ENCODE data around the gene CFL2. TPM values are rescaled to one million over a fixed set of nuclear protein-coding genes. Genes with fewer than 3 reads are reported as not detected.
"Not testable (repeated sequence)": the region's sequence is repeated elsewhere in the genome, so short reads cannot be mapped to it uniquely, and the experiment has no call there.

The CFL2 gene
- polyA plus RNA-seq (ENCODE audit: insufficient read length in 4 of 4), result 10 to 100 TPM; 54.9 to 73.9 (median 64.9) TPM

DNA sequence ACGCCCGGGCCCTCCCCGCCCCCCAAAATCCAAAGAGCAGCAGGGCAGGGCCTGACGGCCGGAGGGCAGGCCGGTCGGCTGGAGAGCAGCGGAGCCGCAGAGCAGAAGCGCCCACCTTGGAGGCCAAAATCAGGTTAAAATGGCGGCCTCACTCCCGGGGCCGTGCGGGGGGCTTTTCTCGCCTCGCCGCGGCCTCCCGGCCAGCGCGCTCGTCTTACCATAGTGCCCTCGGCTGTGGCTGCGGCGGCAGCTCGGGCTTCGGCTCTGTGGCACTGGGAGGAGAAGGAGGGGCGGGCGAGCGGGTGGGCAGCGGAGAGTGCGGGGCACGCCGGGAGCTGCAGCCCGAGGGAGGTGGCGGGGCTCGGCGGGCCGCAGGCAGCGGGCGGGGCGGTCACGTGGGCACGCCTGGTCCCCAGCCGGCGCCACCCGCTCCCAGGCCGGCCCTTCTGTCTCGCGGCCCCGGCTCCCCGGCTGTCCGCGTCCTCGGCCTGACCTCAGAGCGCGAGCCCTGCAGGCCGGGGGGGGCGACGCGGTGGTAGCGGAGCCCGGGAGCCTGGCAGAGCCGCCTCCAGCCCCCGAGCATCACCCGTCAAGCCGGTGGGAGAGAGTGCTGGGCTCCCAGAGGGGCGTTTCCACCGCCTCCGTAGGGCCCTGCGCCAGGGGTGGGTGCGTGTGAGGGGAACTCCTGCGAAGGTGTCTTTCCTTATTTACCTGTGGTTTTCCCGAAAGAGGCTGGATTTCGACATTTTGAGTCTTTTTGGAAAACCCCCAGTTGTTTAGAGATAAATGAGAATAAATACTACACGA is at the start of gene CFL2:
TSS of gene CFL2 (minus strand) at position 274 of the 807 bp plus-strand sequence. CDS start at position 221, 53 bp downstream.
- peak in 2 of 4 donors; percentile 52 to 65 for DNase-seq (ENCODE audit: low read depth in 4 of 4, low spot score in 2 of 4)

DNA sequence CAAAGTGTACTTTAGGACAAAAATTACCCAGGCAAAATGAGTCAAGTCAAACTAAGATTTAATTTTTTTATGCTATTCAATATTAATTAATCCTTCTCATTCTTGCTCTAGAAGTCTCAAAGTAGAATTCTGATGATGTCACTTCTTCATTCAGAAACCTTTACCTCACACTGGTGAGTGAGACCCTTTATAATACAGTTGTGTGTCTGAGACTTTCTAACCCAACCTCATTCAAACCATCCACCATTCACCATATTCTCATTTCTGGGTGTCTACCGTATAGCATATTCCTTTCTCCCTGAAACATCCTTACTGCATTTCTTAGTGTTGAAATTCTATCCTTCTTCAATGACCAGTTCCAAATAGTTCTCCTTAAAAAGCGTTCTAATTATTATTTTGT is 40.8 kb upstream of the CFL2 start:
- no peak for DNase-seq (ENCODE audit: low read depth in 4 of 4, low spot score in 2 of 4)

DNA sequence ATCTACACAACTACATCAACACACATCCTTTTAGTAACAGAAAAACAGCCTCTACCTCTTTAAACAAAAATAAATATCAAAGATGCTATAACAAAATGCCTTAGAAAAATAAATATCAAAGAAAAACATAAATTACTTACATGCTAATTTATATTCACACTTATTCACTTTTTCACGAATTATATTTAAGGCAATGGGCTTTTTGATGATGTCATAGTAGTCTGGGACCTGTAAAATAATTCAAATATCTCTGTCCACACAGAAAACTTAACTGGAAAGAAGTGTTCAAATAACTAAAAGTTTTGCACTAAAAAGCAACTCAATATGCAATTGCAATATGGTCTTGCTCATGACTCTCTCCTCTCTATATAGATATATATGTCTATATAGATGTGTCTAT is 40.3 kb upstream of the CFL2 start:
- no peak for DNase-seq (ENCODE audit: low read depth in 4 of 4, low spot score in 2 of 4)

DNA sequence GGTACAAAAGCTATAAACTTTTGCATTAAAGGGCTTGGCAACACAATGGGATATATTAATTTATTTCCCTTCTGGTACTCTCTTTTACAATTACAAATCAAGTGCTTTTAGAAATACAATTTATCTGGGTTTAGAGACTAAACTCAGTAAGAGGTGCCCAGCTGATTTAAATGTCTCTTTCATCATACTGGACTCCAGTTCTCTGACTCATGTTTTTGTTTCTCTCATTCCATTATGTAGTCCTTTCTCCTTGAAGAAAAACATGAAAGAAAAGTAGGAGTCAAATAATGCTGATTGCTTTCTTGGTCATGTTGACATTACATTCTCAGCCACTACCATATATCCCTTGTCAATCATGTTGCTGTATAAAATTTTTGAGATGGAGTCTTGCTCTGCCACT is 36.3 kb upstream of the CFL2 start:
- no peak for DNase-seq (ENCODE audit: low read depth in 4 of 4, low spot score in 2 of 4)

DNA sequence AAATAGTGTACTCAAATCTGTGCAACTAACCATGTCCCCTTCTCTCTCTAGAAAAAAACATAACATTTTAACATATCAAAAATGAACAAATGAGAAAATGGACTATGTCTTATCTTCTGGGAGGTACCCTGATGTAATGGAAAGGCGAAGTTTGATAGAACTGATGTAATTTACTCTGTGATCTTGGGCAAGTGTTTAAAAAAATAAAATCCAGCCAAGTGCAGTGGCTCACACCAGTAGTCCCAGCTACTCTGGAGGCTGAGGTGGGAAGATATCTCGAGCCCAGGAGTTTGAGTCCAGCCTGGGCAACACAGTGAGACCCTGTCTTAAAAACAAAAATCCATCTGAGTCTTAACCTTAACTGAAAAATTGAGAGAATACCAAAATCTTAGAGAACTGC is 35.8 kb upstream of the CFL2 start:
- no peak for DNase-seq (ENCODE audit: low read depth in 4 of 4, low spot score in 2 of 4)

DNA sequence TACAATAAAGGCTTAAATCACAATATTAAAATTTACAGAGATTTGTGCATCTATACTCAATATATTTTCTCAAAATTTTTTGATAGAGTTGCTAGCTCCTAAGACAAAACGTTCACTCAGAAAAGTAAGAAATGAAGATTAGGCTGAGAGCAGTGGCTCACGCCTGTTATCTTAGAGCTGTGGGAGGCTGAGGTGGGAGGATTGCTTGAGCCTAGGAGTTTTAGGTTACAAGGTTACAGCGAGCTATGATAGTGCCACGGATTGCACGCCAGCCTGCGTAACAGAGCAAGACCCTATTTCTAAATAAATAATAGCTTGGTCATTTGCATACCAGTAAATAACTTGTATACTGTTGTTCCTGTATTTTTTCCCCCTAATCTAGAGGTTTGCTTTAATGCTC is 35.0 kb upstream of the CFL2 start:
- DNase-seq (ENCODE audit: low read depth in 4 of 4, low spot score in 2 of 4), result no peak

DNA sequence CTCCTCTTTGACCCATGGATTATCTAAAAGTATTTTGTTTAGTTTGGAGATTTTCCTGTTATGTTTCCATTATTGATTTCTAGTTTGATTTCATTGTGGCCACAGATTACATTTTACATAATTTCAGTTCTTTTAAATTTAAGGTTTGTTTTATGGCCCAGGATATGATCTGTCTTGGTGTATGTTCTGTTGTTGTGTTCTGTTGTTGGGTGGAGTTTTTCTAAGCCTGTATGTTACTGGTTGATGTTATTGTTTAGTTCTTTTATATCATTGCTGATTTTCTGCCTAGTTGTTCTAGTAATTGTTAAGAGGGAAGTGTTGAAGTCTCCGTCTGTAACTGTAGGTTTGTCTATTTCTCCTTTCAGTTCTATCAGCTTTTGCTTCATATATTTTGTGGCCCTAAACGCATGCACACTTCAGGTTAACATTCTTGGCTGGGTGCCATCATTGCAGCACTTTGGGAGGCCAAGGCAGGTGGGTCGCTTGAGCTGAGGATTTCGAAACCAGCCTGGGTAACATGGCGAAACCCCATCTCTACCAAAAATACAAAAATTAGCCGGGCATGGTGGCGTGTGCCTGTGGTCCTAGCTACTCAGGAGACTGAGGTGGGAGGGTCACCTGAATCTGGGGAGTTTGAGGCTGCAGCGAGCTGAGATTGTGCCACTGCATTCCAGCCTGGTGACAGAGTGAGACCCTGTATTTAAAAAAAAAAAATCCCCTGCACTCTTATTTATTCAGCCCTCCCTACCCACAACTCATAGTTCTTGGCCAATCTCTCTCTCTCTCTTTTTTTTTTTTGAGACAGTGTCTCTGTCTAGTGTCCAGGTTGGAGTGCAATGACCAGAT is 28.1 kb upstream of the CFL2 start:
- no peak for DNase-seq (ENCODE audit: low read depth in 4 of 4, low spot score in 2 of 4)

DNA sequence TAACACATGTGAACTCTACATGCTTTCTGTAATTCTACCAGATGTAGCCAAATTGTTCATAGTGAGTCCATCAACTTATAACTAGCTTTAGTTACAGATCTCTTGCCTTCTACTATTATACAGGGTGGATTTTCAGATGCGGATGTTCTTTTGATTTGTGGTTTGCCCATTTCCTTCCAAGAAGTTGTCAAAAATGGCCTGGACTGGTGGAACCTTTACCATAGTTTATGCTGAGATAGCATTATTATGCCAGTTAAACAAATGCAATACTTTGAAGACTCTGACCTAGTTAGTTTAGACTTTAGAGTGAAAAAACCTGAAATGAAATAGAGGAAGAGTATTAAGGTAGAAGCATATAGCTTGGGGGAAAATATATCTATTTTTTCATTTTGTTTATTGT is 27.4 kb upstream of the CFL2 start:
- DNase-seq (ENCODE audit: low read depth in 4 of 4, low spot score in 2 of 4), result no peak

DNA sequence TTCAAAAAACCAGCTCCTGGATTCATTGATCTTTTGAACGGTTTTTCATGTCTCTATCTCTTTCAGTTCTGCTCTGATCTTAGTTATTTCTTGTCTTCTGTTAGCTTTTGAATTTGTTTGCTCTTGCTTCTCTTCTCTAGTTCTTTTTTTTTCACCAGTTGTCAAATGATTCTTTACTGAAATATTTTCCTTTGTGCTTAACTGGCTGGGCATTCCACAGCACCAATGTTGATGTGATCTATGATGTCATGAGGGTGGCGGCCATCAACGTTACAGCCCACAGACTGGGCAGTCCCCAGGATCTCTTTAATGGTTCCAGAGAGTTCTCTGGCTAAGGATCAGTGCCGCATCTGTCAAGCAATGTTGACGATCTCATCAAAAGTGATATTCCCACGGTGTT is 25.7 kb upstream of the CFL2 start:
- not testable (repeated sequence) for DNase-seq (ENCODE audit: low read depth in 4 of 4, low spot score in 2 of 4)

DNA sequence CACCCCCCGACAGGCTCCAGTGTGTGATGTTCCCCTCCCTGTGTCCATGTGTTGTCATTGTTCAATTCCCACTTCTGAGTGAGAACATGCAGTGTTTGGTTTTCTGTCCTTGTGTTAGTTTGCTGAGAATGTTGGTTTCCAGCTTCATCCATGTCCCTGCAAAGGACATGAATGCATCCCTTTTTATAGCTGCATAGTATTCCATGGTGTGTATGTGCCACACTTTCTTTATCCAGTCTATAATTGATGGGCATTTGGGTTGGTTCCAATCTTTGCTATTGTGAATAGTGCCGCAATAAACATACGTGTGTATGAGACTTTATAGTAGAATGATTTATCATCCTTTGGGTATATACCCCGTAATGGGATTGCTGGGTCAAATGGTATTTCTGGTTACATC is 22.7 kb upstream of the CFL2 start:
- not testable (repeated sequence) for DNase-seq (ENCODE audit: low read depth in 4 of 4, low spot score in 2 of 4)

DNA sequence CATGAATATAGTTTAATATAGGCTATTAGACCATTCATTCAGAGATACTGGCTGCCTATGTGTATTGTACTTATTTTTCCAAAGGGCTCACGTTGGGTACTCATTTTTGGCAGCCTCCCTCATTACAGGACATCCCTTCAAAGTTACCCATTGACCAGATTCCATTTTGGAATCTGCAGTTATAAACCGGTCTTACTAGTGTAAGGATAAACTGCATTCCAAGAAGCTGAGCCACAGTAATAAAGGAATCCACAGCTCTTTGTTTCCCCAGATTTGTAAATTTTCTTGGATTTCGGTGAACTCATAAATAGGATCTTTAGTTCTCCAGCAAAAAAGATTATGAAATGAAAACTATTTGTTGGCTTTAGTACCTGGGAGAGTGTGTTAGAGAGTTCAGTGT is 18.9 kb upstream of the CFL2 start:
- no peak for DNase-seq (ENCODE audit: low read depth in 4 of 4, low spot score in 2 of 4)

DNA sequence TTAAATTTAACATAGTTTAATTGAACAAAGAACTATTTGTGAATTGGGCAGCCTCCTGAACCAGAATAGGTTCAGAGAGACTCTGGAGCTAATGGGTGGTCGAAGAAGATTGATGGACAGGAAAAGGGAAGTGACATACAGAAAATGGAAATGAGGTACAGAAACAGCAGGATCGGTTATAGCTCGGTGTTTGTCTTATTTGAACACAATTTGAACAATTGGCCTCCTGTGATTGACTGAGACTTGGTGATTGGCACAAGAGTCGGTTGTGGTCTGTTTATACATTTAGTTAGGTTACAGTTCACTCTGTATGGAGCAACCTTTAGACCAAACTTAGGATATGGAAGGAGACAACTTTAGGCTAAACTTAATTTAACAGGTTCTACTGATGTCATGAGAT is 18.4 kb upstream of the CFL2 start:
- DNase-seq (ENCODE audit: low read depth in 4 of 4, low spot score in 2 of 4), result no peak

DNA sequence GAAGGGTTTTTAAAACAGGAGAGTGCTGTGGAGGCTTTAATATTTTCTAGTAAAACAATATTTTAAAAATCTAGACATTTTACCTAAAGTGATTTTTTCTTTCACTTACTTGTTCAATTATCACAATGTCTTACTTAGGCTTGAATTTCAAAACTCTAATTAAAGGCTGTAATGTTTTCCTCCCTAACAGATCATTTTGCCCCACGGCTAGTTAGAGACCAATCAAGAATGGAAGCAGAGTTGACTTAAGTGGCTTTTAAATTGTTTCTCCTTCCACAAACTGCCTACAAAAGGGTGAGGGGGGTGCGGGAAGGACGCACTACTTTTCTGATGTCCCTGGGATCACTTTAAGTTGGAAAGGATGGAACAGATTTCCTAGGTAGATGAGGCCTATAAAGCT is 9.5 kb upstream of the CFL2 start:
- DNase-seq (ENCODE audit: low read depth in 4 of 4, low spot score in 2 of 4), result no peak

DNA sequence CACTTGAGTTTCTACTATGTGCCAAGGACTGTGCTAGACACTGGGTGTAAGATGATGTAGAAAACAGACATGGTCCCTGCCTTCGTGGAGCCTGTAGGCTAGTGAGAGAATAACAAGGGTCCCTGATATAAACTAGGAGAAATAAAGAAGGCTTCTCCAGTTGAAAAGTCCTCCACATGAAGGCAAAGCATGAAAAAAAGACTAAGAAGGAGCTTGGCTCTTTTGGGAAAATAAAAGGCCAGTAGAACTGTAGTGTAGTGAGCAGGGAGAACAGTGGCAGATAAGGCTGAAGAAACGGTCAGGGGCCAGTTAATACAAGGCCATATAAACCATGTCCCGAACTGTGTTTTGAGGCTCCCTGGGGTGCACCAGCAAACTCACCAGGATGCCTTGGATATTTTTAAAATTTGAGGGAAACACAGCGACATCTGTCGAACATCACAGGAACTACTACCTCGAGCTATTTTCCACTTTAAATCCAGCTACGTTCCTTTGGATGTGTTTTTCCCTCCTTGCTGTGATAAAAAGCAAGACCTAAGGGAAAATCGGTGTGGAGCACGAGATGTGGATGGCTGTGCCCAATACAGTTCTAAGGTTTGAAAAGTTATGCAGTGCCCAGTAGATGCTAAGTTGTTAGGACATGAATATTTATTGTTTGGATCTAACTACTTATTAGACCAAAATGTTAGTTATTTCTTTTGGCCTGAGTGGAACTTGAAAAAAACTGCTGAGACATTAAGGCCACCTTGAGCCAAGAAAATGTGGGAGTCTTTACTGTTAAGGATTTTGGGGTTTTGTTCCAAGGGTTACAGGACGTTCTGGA is 8.5 kb upstream of the CFL2 start:
- peak in 1 of 4 donors; percentile 59 for DNase-seq (ENCODE audit: low read depth in 4 of 4, low spot score in 2 of 4)

DNA sequence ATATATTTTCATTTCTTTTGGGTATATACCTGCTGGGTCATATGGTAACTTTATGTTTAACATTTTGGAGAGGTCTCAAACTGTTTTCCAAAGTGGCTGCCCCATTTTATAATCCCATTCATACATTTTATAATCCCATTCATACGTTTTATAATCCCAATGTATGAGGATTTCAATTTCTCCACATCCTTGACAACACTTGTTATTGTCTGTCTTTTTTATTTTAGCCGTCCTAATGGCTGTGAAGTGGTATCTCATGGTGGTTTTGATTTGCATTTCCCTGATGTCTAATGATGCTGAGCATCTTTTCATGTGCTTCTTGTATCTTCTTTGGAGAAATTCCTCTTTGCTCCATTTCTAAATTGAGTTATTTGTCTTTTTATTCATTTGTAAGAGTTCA is 6.7 kb upstream of the CFL2 start:
- DNase-seq (ENCODE audit: low read depth in 4 of 4, low spot score in 2 of 4), result no peak

DNA sequence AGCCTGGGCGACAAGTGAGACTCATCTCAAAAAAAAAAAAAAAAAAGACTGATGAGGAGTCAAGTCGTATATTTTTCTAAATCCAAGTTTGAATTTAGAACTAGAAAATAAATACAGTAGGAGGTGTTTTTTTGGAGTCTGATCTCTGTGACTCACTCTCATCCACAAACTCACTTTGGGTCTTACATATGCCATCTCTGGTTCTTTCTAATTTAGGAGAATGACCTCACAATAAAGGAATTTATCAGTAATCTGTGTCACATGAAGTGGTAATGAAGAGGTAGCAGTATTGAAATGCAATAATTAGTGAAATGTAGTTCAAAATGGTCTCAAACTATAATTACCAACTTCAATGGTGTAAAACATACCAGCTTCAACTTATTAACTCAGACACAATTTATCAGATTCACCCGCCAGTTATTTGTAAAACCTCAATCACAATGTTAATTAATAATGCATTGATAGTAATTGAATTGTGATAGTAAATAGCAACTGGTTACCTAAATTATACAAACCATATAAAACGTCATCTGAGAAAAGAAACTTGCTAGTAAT is 4.4 kb upstream of the CFL2 start:
- no peak for DNase-seq (ENCODE audit: low read depth in 4 of 4, low spot score in 2 of 4)

DNA sequence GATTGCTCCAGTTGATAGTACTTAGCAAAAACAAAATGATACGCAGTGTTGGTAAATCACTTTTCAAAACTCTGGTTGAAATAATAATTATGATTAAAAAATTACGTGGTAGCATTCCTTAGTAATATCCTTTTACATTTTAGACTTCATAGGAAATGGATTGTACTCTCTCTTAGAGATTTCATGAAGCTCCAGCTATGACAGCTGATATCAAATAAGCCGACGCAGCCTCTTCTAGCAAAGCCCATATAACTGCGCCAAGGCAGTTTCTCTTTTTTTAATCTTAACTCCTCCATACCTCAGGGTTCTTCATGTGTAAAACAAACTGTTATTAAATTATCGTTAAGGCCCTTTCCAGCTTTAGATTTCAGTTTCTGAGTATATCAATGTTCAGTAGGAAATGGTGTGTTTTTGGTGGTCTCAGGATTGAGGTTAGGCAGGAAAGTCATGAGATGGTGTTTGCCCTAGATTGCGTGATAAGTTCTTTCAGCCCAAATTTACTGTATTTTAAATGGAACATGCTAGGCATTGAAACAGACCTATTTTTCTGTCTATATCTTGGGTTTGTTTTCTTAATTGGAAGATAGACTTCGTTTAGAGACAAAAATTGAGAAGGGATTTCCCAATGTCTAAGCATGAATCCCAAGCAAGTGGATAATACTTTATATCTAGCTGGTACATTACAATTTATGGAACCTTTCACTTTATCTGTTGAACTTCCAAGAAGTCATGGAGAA is 902 bp upstream of the CFL2 start:
- no peak for DNase-seq (ENCODE audit: low read depth in 4 of 4, low spot score in 2 of 4)

DNA sequence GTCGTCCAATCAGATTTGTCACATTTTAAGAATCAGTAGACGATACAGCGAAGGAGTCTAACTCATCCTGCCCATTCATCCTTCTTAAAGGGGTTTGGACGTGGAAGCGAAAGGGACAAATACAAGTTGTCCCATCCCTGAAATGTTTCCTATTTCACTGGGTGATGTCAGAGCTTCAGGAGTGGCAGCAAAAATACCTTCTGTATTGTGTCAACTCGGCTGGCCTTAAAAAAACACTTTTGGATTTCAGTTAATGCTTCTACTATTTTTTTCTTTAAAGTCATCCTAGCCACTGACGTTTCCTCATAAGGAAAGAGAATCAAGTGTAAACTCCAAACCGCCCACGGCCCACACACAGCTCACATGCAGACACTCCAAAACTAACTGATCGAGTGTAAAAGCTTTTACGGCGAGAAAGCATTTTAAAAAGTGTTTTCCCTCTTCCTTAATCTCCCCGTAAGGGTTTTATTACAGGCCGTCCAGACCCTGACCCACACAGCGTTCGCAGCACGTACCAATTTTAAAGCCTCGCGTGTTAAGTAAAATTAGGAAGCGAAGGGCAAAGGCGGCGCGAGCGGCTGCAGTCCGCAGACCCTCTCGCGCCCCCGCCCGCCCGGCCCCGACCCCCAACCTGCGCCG is 593 bp downstream of the CFL2 start:
- peak in 2 of 4 donors; percentile 36 to 45 for DNase-seq (ENCODE audit: low read depth in 4 of 4, low spot score in 2 of 4)

DNA sequence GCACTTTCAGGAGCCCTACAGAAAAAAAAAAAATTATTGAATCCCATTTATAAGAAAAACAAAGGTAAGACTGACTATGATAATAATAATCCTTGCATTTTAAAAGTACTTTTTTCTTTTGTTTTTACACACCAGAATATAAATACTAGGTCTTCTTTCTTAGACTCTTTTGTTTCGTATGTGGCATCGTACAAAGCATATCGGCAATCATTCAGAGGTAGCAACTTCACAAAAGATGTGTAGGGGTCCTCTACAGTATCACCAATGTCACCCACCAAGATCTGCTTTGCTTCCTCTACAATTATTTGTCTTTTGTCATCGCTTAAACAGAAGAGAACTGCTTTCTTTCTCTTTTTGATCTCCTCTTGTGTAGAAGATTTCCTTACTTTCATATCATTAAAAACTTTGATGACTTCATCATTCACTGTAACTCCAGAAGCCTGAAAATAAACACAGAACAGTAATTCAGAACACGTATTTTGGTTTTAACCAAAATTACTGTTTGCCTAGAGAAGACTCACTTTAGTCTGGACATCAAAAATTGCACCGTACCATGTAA is 1.2 kb downstream of the CFL2 start:
- no peak for DNase-seq (ENCODE audit: low read depth in 4 of 4, low spot score in 2 of 4)
